H1 (cell line): Measurements from ENCODE around the gene HID1. TPM values are rescaled to one million over a fixed set of nuclear protein-coding genes. Genes with fewer than 3 reads are reported as not detected.

Experiments
- CTCF ChIA-PET: fragments of 300-600 bp; sonication (Branson Sonifier 250); formaldehyde crosslinking; loops from one replicate; lab custom pipeline; 2021; ENCODE audit not compliant: partially characterized antibody; lab: Charles Lee
- POLR2A ChIA-PET: fragments of 300-600 bp; sonication (Branson Sonifier 250); formaldehyde crosslinking; loops from one replicate; lab custom pipeline; 2021; ENCODE audit warnings: inconsistent platforms; ENCODE audit not compliant: partially characterized antibody; lab: Charles Lee
- DNase-seq, 2 experiments: peaks; one replicate each; pipeline versions ENCODE4 v3.0.0 to v3.0.0-alpha.2; 2010 to 2022; ENCODE audit warnings: low spot score in 2 of 2, low read depth in 1 of 2, mixed read lengths in 1 of 2
- FAIRE-seq: peaks from 2 replicates; lab custom pipeline; 2011; peaks lifted over from hg19 to GRCh38; lab: Jason Lieb, UNC
- H2AFZ ChIP-seq: 2 replicates; pipeline ENCODE4 v1.8.1; 2012; ENCODE audit warnings: low read length, inconsistent platforms
- H2AK5ac ChIP-seq: 2 replicates; pipeline ENCODE4 v1.6.1; 2013; ENCODE audit warnings: low read depth, low read length
- H2BK120ac ChIP-seq: replicated peaks from 2 replicates; pipeline ENCODE3; 2013; ENCODE audit warnings: low read depth, low read length, inconsistent platforms
- H2BK12ac ChIP-seq: 2 replicates; pipeline ENCODE4 v1.6.1; 2013; ENCODE audit warnings: low read depth, low read length
- H2BK15ac ChIP-seq: 2 replicates; pipeline ENCODE4 v1.6.1; 2013; ENCODE audit warnings: low read length
- H2BK20ac ChIP-seq: 2 replicates; pipeline ENCODE4 v1.6.1; 2013; ENCODE audit warnings: low read length
- H2BK5ac ChIP-seq: 2 replicates; pipeline ENCODE4 v1.6.1; 2013; ENCODE audit warnings: low read depth, low read length
- H3K14ac ChIP-seq: 2 replicates; pipeline ENCODE4 v1.6.1; 2013; ENCODE audit warnings: inconsistent platforms; ENCODE audit not compliant: insufficient read length
- H3K18ac ChIP-seq: 2 replicates; pipeline ENCODE4 v1.6.1; 2013; ENCODE audit warnings: low read length; ENCODE audit errors: extremely low read depth
- H3K23ac ChIP-seq: 2 replicates; pipeline ENCODE4 v1.6.1; 2013; ENCODE audit warnings: inconsistent platforms; ENCODE audit not compliant: insufficient read length
- H3K23me2 ChIP-seq: 2 replicates; pipeline ENCODE4 v1.6.1; 2013; ENCODE audit warnings: low read depth, low read length
- H3K27ac ChIP-seq: 2 replicates; pipeline ENCODE4 v1.6.1; 2011; ENCODE audit warnings: low read depth, low read length, inconsistent platforms
- H3K27me3 ChIP-seq, 4 experiments: replicated peaks in 1 of 4; 1 replicate in 1 of 4; 2 replicates in 3 of 4; pipeline versions ENCODE4 v1.6.1 to v1.8.1; 2011 to 2013; ENCODE audit warnings: low read length in 3 of 4, mild to moderate bottlenecking in 3 of 4, inconsistent platforms in 2 of 4, mixed read lengths in 2 of 4, moderate library complexity in 1 of 4; ENCODE audit not compliant: control insufficient read depth in 3 of 4, insufficient read depth in 3 of 4; ENCODE audit errors: extremely low read depth in 1 of 4
- H3K36me3 ChIP-seq, 4 experiments: 2 replicates each; pipeline versions ENCODE4 v1.6.1 to v1.8.1; 2011 to 2013; ENCODE audit warnings: mild to moderate bottlenecking in 4 of 4, low read length in 3 of 4, moderate library complexity in 2 of 4, control low read depth in 1 of 4, inconsistent platforms in 1 of 4; ENCODE audit not compliant: insufficient read depth in 4 of 4, control insufficient read depth in 2 of 4
- H3K4ac ChIP-seq: replicated peaks from 2 replicates; pipeline ENCODE3; 2013; ENCODE audit warnings: low read length, low read depth, mixed read lengths, inconsistent platforms; ENCODE audit not compliant: insufficient read length
- H3K4me1 ChIP-seq, 4 experiments: replicated peaks in 1 of 4; 1 replicate in 1 of 4; 2 replicates in 3 of 4; pipeline versions ENCODE4 v1.6.1 to v1.8.1; 2011 to 2013; ENCODE audit warnings: low read length in 3 of 4, inconsistent platforms in 2 of 4, mixed read lengths in 1 of 4; ENCODE audit not compliant: insufficient read depth in 4 of 4, control insufficient read depth in 3 of 4
- H3K4me2 ChIP-seq, 2 experiments: 2 replicates each; pipeline versions ENCODE4 v1.6.1 to v1.8.1; 2011 to 2013; ENCODE audit warnings: low read depth in 2 of 2, low read length in 2 of 2, control low read depth in 1 of 2, inconsistent platforms in 1 of 2, mild to moderate bottlenecking in 1 of 2; ENCODE audit not compliant: insufficient read depth in 1 of 2
- H3K4me3 ChIP-seq, 4 experiments: fragments of 200-600, 300-600 bp in 1 of 4; sonication (generic), shearing (Covaris generic), sonication (Bioruptor Twin) in 1 of 4; 2 replicates each; pipeline versions ENCODE4 v1.5.1 to v1.8.1; 2011 to 2016; ENCODE audit warnings: low read length in 4 of 4, low read depth in 3 of 4, control low read depth in 2 of 4, inconsistent platforms in 2 of 4, mild to moderate bottlenecking in 2 of 4, mixed read lengths in 1 of 4, moderate library complexity in 1 of 4; ENCODE audit not compliant: insufficient read depth in 2 of 4; ENCODE audit errors: extremely low read depth in 1 of 4
- H3K56ac ChIP-seq: replicated peaks from 2 replicates; pipeline ENCODE3; 2013; ENCODE audit warnings: low read depth, mild to moderate bottlenecking, mixed read lengths, low read length, inconsistent platforms; ENCODE audit not compliant: insufficient read length
- H3K79me1 ChIP-seq: 2 replicates; pipeline ENCODE4 v1.6.1; 2013; ENCODE audit warnings: low read depth, low read length, control low read depth
- H3K79me2 ChIP-seq, 2 experiments: 2 replicates each; pipeline versions ENCODE4 v1.6.1 to v1.8.1; 2012 to 2013; ENCODE audit warnings: low read length in 2 of 2, mild to moderate bottlenecking in 2 of 2, inconsistent platforms in 1 of 2; ENCODE audit not compliant: insufficient read depth in 2 of 2, control insufficient read depth in 1 of 2
- H3K9ac ChIP-seq, 4 experiments: replicated peaks in 1 of 4; 1 replicate in 1 of 4; 2 replicates in 3 of 4; pipeline versions ENCODE4 v1.6.1 to v1.8.1; 2011 to 2013; ENCODE audit warnings: low read depth in 3 of 4, low read length in 3 of 4, control low read depth in 2 of 4, mild to moderate bottlenecking in 2 of 4, moderate library complexity in 2 of 4, inconsistent platforms in 1 of 4; ENCODE audit errors: extremely low read depth in 1 of 4
- H3K9me3 ChIP-seq, 2 experiments: 2 replicates each; pipeline versions ENCODE4 v1.6.1 to v1.8.1; 2012 to 2013; ENCODE audit warnings: mild to moderate bottlenecking in 2 of 2, moderate library complexity in 2 of 2, control low read depth in 1 of 2, inconsistent platforms in 1 of 2, low read depth in 1 of 2, low read length in 1 of 2, mixed read lengths in 1 of 2; ENCODE audit not compliant: insufficient read depth in 2 of 2
- H4K20me1 ChIP-seq, 2 experiments: replicated peaks in 1 of 2; 2 replicates each; pipeline versions ENCODE3 to v1.8.1; 2011 to 2013; ENCODE audit warnings: inconsistent platforms in 2 of 2, low read length in 2 of 2, mild to moderate bottlenecking in 1 of 2; ENCODE audit not compliant: insufficient read depth in 2 of 2, control insufficient read depth in 1 of 2
- H4K5ac ChIP-seq: 2 replicates; pipeline ENCODE4 v1.6.1; 2013; ENCODE audit warnings: low read length, low read depth, mixed read lengths, inconsistent platforms; ENCODE audit not compliant: insufficient read length
- H4K8ac ChIP-seq: 2 replicates; pipeline ENCODE4 v1.8.0; 2013; ENCODE audit warnings: mild to moderate bottlenecking, moderate library complexity, low read length, inconsistent platforms; ENCODE audit not compliant: insufficient read depth; ENCODE audit errors: extremely low read depth
- H4K91ac ChIP-seq: replicated peaks from 2 replicates; pipeline ENCODE3; 2013; ENCODE audit warnings: low read length, mixed read lengths, inconsistent platforms; ENCODE audit not compliant: insufficient read length
- SP1 ChIP-seq: IDR thresholded peaks from 2 replicates; pipeline ENCODE4 v1.6.1; 2011; ENCODE audit warnings: low read depth, low read length
- SUZ12 ChIP-seq: fragments of 200-600 bp; sonication (generic); IDR thresholded peaks from 2 replicates; pipeline ENCODE4 v1.6.1; 2012; ENCODE audit warnings: mild to moderate bottlenecking, inconsistent platforms, low read length, moderate library complexity, mixed read lengths
- WGBS, 2 experiments: shearing (Covaris generic) in 1 of 2; methylation state at CpG; one replicate each; pipeline versions ENCODE4 v1.1.6 to v1.1.7; 2013 to 2015; ENCODE audit warnings: low lambda C conversion rate in 2 of 2, mixed read lengths in 2 of 2, inconsistent platforms in 1 of 2, low coverage in 1 of 2, missing lambda C conversion rate in 1 of 2; ENCODE audit not compliant: insufficient replicate concordance in 2 of 2, insufficient coverage in 1 of 2, insufficient read length in 1 of 2; ENCODE audit errors: extremely low coverage in 1 of 2, missing lambda C conversion rate in 1 of 2; 5-methylcytosine and 5-hydroxymethylcytosine counted together
- polyA plus RNA-seq, 7 experiments: library from polyadenylated mRNA; depleted of rRNA in 3 of 7; stranded (reverse) in 5 of 7; unstranded in 2 of 7; fragments of >200 nt in 5 of 7; fragments of 200-250 nt in 2 of 7; gene quantifications; 1 replicate in 5 of 7; 2 replicates in 1 of 7; 4 replicates in 1 of 7; pipeline versions ENCODE4 v1.2.1 to v1.2.3, GENCODE V29; 2011 to 2013; ENCODE audit warnings: missing spikeins in 2 of 7, mixed read lengths in 2 of 7
- total RNA-seq: library from RNA; stranded (reverse); fragmentation: NEBNext Ultra II Directional; extraction: Animal tissue kit (Norgen Biotek cat#: 25700); gene quantifications from 2 replicates; pipeline ENCODE4 v1.2.1, GENCODE V29; 2021

Gene HID1
- total and polyA plus RNA-seq, 2 of the 8 experiments (the other 6 are each of a cell fraction or from before 2014, with no cell fraction given): 15.1 to 25.9 TPM

- ChIA-PET POLR2A (interaction anchor here (0.9 to 6.5 kb wide), 9 partner anchors 9 to 75 kb away, joined by 3 to 48 read pairs (median 3); partner anchors contain the start of genes ATP5PD, CDR2L and MRPL58), CTCF (interaction anchor here (0.6 to 19.8 kb wide), 6 partner anchors 9 to 69 kb away, joined by 4 to 345 read pairs (median 16); partner anchors contain the start of gene MRPL58)
- Histone ChIP-seq H2BK20ac (no peak overlapping the region), H3K4me3 (peak overlapping the region; percentile 37 to 92 (median 52); a peak in 7 of 8 replicates), H3K18ac (0 out of 2 replicates have a peak overlapping the region, but pooled peaks have one; percentile 48), H3K4me1 (peaks cover 0 to 15% (median 9%) of the 10 kb centered on the region in 4 experiments; a peak in 6 of 7 replicates), H3K14ac (no peak overlapping the region), H2BK15ac (peak overlapping the region; percentile 46; the same call in 1 of the 2 replicates), H3K4me2 (peak overlapping the region; percentile 84 to 87), H2AFZ (no peak overlapping the region), H3K23me2 (peaks cover 10% of the 10 kb centered on the region; the same call in 1 of the 2 replicates), H4K5ac (no peak overlapping the region), H2BK120ac (no peak overlapping the region), H4K20me1 (no peaks in the 10 kb centered on the region), H2AK5ac (no peak overlapping the region), H3K27me3 (peaks cover 17 to 43% (median 37%) of the 10 kb centered on the region in 4 experiments), H3K79me1 (no peaks in the 10 kb centered on the region), H3K36me3 (no peaks in the 10 kb centered on the region), H3K27ac (no peak overlapping the region), H2BK5ac (no peak overlapping the region), H4K8ac (no peak overlapping the region), H3K9me3 (no peaks in the 10 kb centered on the region), H4K91ac (no peak overlapping the region), H3K9ac (no peak overlapping the region), H3K79me2 (no peaks in the 10 kb centered on the region), H3K23ac (no peak overlapping the region), H2BK12ac (0 out of 2 replicates have a peak overlapping the region, but pooled peaks have one; percentile 39), H3K56ac (no peak overlapping the region), H3K4ac (no peak overlapping the region)
- TF ChIP-seq SP1: no peak
- TF ChIP-seq SUZ12: peak; percentile 10; the same call in 1 of the 2 replicates
- DNase-seq: no peak
- WGBS, 2 experiments: 91% methylated on average over 8 of the region's 8 CpGs; no CpG with 5 or more reads in 1 of the 2 experiments
- FAIRE-seq: no peak
Observed at GRCh38 chr17:74971069-74971841, 1.3 kb downstream of the HID1 start.
